GM12801 (cell line): ENCODE data around the gene NPBWR2.

Experiments used
- CTCF ChIP-seq: IDR thresholded peaks from one replicate; pipeline ENCODE4 v1.5.1; 2011; ENCODE audit warnings: control low read depth; ENCODE audit not compliant: insufficient read length; ENCODE audit errors: extremely low read depth

NPBWR2 gene

GRCh38 chr20:64100946-64101688 is 6.2 kb downstream of the NPBWR2 start:
- no peak for TF ChIP-seq CTCF

GRCh38 chr20:64100566-64100888 is 6.8 kb downstream of the NPBWR2 start:
- TF ChIP-seq CTCF: no peak

GRCh38 chr20:64099880-64100565 is 7.3 kb downstream of the NPBWR2 start:
- no peak for TF ChIP-seq CTCF

- TF ChIP-seq CTCF: no peak
Measured at GRCh38 chr20:64099086-64099786, 8.1 kb downstream of the NPBWR2 start.

GRCh38 chr20:64098471-64099013 is 8.8 kb downstream of the NPBWR2 start:
- TF ChIP-seq CTCF: no peak

- TF ChIP-seq CTCF: no peak
Measured at GRCh38 chr20:64096535-64096934, 10.8 kb downstream of the NPBWR2 start.

GRCh38 chr20:64095927-64096326 is 11.4 kb downstream of the NPBWR2 start:
- TF ChIP-seq CTCF: no peak
